Glomerular endothelial cell (primary cell): Measurements from ENCODE around the gene PRRX2. TPM values are rescaled to one million over a fixed set of nuclear protein-coding genes. Genes with fewer than 3 reads are reported as not detected.
"Not testable (repeated sequence)": the region's sequence is repeated elsewhere in the genome, so short reads cannot be mapped to it uniquely, and the experiment has no call there.

ENCODE experiments used
- DNase-seq: peaks from one replicate; pipeline ENCODE4 v3.0.0-alpha.2; 2011; ENCODE audit warnings: low read depth, low spot score; ENCODE audit errors: extremely low read depth
- total RNA-seq: library from RNA; depleted of rRNA; stranded (reverse); fragments of >200 nt; gene quantifications from 2 replicates; pipeline ENCODE4 v1.2.3, GENCODE V29; 2015

The PRRX2 gene
- total RNA-seq, 1 donor from 2014 or later: not detected

DNA sequence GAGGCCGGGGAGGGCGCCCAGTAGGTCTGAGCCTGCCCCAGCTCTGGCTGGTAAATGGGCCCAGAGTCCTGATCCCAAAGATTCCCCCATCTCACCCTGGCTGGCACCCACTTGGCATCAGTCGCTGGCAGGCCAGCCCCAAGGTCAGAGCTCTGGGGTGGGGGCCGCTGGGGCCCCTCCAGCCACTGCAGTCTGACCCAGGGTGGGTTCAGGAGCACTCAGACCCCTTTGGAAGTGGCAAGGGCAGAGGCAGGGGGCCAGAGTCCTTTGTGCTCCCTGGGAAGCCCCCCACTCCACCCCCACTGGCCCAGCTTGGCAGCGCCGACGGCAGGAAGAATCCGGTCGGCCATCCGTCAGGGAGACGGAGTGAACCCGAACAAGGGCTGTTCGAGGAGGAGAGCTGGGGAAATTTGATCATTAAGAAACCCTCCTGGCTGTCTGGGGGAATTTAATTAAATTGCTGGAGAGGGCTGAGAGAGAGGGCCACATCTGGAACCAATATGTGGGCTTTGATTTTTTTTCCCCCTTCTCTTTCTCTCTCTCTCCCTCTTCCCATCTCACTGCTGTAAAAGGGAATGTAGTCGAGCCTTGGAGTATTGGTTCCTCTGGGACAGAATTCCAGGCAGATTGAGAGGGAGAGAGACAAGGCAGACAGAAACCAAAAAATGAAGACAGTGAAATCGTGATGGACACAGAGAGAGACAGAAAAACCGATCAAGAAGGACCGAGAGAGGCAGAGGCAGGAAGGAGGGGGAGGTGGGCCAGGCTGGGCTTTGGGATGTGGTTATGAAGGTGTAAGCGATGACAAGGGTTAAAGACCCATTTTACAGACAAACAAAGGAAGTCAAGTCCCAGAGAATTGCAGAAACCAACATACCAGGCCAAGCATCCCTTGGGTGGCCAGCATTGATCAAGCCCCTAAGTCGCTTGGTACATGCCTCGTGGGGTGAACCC lies 15.4 kb upstream of the PRRX2 start:
- DNase-seq: no peak

DNA sequence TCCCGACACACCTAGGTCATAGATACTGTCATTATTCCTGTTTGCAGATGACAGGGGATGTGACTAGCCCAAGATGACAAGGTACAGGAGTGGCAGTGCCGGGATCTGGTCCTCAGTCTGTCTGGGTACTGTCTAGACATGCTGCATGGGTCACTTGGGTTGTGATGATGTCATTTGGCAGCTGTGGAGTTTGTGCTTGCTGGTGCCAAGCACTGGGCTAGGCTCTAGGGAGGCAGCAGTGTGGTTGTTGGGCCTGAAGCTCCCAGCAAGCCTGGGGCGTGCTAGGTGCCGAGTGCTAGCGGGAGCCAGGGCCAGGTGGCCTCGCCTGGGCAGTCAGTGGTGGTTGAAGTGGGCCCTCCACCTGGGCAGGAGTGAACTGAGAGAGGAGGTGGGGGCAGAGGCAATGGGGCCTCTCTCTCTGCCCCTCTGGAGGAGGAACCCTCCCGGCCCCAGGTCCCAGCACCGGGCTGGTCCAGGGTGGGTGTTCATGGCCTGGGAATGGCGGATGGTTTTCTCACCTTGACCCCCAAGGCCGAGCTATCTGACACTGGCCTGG lies 14.7 kb upstream of the PRRX2 start:
- no peak for DNase-seq

GRCh38 chr9:129653823-129654553 lies 11.5 kb upstream of the PRRX2 start:
- DNase-seq: no peak

GRCh38 chr9:129654554-129655040 lies 10.8 kb upstream of the PRRX2 start:
- no peak for DNase-seq

DNA sequence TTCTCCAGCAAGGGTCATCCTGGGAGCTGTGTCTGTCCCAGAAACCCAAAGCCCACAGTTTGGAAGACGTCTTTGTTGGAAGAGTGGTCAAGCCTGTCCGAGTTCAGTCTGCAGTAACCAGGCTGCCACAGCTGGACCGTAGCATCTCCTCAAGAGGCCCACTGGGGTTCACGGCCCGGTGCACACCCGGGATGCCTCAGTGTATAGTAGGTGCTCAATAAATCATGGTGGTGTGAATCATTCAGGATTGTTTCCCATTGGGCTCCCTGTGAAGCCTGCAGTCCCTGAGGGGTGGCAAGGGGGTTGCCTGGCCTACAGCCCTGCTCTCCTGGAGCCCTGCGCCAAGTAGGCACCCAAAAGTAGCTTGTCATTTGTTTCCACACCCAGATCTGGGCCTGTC lies 10.3 kb upstream of the PRRX2 start:
- no peak for DNase-seq

DNA sequence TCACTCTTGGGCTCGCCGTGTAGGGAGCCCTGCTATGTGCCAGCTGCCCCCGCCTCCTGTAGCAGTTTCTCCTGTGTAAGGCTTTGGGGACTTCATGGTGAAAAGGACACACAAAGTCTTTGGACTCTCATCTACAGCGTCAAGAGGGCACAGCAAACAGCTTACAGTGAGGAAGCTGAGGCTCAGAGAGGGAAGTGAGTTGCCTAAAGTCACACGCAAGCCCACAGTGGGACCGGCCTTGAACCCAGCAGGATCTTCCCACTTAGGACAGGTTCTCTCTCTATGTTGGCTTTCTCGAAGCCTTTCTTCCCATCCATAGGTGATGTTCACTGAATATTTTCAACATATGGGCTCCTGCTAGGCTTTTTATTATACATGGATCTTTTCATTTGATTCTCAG lies 9.8 kb upstream of the PRRX2 start:
- DNase-seq: no peak

GRCh38 chr9:129656795-129657390 lies 8.6 kb upstream of the PRRX2 start:
- DNase-seq: no peak

- DNase-seq: no peak
Observed at GRCh38 chr9:129661029-129661428, 4.4 kb upstream of the PRRX2 start.

GRCh38 chr9:129662239-129662638 lies 3.2 kb upstream of the PRRX2 start:
- DNase-seq: not testable (repeated sequence)

DNA sequence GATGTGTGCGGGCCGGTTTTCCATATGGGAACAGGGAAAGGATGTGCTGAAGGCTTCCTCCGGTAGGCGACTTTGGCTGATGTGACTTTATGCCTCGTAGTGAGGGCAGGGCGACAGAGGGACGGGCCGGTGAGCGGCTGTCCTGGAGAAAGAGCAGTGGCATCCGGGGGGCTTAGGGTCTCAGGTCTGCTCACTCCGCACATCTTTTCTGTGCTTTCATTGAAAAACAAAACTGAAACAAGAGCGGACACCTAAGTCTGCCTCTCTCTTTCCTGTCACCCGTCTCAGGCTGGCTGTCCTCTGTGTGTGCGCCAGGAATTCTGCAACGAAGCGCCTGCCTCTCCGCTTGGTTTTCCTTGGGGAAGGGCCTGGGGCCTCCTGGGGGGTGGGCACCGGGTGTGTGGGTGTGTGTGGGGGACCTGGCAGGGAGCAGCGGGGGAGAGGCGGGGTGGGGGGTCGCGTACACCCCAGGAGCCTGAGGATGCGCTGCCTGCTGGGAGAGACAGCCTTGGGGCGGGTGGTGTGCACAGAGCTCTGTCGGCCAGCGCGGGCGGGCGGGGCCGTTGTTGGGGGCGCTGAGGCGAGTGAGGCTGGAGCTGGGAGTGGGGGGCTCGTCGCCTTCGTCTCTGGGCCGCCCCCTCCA lies 580 bp upstream of the PRRX2 start:
- DNase-seq: no peak

DNA sequence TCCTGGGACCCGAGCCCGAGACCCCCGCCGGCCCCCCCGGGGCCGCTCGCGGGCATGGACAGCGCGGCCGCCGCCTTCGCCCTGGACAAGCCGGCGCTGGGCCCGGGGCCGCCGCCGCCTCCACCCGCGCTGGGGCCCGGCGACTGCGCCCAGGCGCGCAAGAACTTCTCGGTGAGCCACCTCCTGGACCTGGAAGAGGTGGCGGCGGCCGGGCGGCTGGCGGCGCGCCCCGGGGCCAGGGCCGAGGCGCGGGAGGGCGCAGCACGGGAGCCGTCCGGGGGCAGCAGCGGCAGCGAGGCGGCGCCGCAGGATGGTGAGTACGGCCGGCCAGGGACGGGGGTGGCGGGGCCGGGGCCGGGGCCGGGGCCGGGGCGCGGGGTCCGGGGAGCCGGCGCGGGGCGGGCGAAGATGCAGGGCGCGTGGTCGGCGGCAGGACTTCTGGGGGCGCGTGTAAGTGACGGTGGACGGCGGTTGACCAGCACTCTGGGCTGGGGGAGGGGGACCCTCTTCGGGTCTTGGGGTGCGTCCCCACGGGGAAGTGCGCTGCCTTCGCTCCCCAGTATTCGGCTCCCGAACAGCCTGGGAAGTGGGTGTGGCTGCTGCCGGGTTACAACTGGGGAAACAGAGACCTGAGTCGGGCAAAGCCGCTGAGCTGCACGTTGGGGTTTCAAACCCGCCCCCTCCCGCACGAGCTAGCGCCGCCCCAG lies 520 bp downstream of the PRRX2 start:
- no peak for DNase-seq

GRCh38 chr9:129666575-129666974 lies 1.1 kb downstream of the PRRX2 start:
- no peak for DNase-seq

GRCh38 chr9:129667378-129667777 lies 1.9 kb downstream of the PRRX2 start:
- DNase-seq: no peak

DNA sequence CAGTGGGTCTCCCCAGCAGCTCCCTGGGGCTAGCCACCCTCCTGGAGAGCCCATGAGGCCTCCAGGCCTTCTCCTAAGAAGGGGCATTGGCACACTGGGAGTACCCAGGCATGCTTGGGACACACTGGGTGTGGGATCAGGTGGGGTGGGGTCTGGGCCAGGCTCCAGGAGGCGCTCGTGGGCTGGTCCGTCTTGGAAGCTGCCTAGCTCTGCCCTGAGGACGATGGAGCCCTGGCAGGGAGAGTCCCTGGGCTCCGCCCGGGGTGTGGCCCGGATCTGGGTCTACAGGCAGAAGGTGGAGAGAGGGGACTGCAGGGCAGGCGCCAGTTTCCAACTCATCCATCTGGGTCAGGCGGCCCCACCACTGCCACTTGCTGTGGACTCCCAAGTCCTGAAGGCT lies 2.4 kb downstream of the PRRX2 start:
- no peak for DNase-seq

- DNase-seq: no peak
Observed at GRCh38 chr9:129669141-129669718, 3.8 kb downstream of the PRRX2 start.

DNA sequence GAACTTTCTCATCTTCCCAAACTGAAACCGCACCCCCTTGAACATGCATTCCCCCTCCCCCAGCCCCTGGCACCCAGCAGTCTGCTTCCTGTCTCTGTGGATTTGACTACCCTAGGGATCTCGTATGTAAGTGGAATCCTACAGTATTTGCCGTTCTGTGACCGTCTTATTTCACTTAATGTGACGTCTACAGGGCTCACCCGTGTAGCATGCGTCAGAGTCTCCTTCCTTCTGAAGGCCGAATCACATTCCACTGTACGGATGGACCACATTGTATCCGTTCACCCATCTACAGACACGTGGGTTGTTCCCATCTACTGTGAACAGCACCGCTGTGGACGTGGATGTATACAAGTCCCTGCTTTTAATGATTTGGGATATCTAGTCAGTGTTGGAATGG lies 4.5 kb downstream of the PRRX2 start:
- DNase-seq: no peak

GRCh38 chr9:129671065-129671464 lies 5.6 kb downstream of the PRRX2 start:
- DNase-seq: no peak

DNA sequence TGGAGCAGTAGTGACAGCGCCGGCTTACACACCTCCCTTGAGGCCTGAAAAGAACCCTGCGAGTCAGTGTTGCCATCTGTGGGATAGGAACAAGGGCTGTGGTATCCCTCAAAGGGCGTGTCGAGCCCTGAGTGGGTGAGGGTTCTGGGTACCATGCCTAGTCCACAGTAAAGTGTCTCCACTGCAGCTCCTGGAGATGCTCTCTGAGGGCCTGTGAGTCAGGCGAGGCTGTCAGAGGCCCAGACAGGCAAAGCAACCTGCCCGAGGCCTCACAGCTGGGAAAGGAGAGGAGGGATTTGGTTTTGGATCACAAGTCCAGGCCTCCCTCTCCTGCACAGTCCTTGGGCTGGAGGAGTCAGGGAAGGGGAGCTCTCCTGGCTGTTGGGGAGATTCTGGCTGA lies 6.1 kb downstream of the PRRX2 start:
- no peak for DNase-seq

- DNase-seq: no peak
Observed at GRCh38 chr9:129672702-129673101, 7.3 kb downstream of the PRRX2 start.

DNA sequence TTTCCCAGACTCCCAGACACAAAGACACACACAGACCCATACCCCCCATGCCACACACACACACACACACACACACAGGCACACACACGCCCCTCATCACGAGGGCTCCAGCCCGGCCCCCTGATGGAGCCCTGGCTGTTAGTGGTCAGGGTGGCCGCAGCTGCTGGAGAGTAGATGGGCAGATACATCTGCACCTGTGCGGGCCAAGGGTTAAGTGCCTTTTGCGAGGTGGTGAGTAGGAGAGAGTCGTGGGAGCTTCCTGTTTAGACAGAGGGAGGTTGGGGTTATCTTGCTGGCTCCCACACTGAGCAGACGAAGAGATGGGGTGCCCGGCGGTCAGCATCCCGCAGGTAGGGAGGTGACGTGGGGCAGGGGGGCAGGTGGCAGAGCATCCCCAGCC lies 8.2 kb downstream of the PRRX2 start:
- no peak for DNase-seq
